ENCODE data around the gene SNTA1. TPM values are rescaled to one million over a fixed set of nuclear protein-coding genes. Genes with fewer than 3 reads are reported as not detected.

Gene SNTA1
- total and polyA plus RNA-seq, 2 experiments from 2014 or later = 24.6 to 28.0 TPM

DNA sequence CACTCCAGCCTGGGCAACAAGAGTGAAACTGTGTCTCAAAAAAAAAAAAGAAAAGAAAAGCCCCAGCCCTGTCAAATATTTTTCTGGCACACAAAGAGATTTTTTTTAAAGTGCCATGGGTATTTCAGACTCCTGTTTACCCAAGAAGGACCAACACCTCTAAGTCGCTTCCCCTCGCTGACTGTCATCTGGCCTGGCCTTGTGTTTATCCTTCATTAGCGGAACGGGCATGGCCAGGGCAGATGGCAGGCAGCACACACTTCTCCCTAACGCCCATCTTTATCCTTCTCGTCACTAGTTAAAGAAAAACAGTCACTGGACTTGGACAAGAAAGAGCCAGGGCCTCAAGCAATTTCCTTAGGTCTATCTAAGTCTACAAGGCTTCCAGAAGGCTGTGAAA lies 39.0 kb upstream of the SNTA1 start:
- Histone ChIP-seq H3K4me2 (no peak overlapping the region), H3K9me3 (ENCODE audit: low read depth) (no peaks in the 10 kb centered on the region), H3K4me3 (no peak overlapping the region), H2AFZ (no peak overlapping the region), H4K20me1 (ENCODE audit: insufficient read depth, poor library complexity, severe bottlenecking) (no peaks in the 10 kb centered on the region), H3K27ac (no peak overlapping the region), H3K4me1 (ENCODE audit: insufficient read depth) (no peaks in the 10 kb centered on the region), H3K36me3 (replicated peaks; ENCODE audit: insufficient read depth, low read depth) (no peaks in the 10 kb centered on the region), H3K27me3 (no peaks in the 10 kb centered on the region), H3K79me2 (no peaks in the 10 kb centered on the region), H3K9me2 (replicated peaks; ENCODE audit: insufficient read depth) (no peaks in the 10 kb centered on the region)
- WGBS (ENCODE audit: low lambda C conversion rate, missing lambda C conversion rate) = 71% methylated on average over 6 of the region's 6 CpGs
- TF ChIP-seq EZH2 (IDR thresholded peaks at IDR 0.05; ENCODE audit: borderline replicate concordance) = no peak
- no peak for TF ChIP-seq EZH2phosphoT487 (IDR thresholded peaks at IDR 0.05; ENCODE audit: low read depth, severe bottlenecking, unreplicated experiment)
- TF ChIP-seq, protein P1, sequence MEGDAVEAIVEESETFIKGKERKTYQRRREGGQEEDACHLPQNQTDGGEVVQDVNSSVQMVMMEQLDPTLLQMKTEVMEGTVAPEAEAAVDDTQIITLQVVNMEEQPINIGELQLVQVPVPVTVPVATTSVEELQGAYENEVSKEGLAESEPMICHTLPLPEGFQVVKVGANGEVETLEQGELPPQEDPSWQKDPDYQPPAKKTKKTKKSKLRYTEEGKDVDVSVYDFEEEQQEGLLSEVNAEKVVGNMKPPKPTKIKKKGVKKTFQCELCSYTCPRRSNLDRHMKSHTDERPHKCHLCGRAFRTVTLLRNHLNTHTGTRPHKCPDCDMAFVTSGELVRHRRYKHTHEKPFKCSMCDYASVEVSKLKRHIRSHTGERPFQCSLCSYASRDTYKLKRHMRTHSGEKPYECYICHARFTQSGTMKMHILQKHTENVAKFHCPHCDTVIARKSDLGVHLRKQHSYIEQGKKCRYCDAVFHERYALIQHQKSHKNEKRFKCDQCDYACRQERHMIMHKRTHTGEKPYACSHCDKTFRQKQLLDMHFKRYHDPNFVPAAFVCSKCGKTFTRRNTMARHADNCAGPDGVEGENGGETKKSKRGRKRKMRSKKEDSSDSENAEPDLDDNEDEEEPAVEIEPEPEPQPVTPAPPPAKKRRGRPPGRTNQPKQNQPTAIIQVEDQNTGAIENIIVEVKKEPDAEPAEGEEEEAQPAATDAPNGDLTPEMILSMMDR (IDR thresholded peaks at IDR 0.05; ENCODE audit: poor library complexity) = no peak
- DNase-seq (ENCODE audit: low spot score) = no peak

DNA sequence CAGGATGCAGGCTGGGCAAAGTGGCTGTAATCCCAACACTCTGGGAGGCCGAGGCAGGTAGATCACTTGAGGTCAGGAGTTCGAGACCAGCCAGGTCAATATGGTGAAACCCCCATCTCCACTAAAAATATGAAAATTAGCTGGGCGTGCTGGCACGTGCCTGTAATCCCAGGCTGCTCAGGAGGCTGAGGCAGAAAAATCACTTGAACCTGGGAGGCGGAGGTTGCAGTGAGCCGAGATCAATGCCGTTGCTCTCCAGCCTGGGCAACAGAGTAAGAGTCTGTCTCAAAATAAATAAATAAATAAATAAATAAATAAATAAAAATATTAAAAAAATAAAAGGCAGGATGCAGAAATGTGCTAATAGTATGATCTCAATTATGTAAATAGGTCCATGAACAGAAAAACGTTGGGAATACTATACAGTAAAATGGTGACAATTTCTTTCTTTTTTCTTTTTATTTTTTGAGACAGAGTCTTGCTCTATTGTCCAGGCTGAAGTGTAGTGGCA lies 37.9 kb upstream of the SNTA1 start:
- Histone ChIP-seq H3K9me3 (ENCODE audit: low read depth) (no peaks in the 10 kb centered on the region), H3K4me2 (no peak overlapping the region), H3K4me1 (ENCODE audit: insufficient read depth) (peaks cover under 1% of the 10 kb centered on the region), H3K27me3 (no peaks in the 10 kb centered on the region), H4K20me1 (ENCODE audit: insufficient read depth, poor library complexity, severe bottlenecking) (no peaks in the 10 kb centered on the region), H3K4me3 (no peak overlapping the region), H3K36me3 (replicated peaks; ENCODE audit: insufficient read depth, low read depth) (no peaks in the 10 kb centered on the region), H3K79me2 (no peaks in the 10 kb centered on the region), H3K27ac (no peak overlapping the region), H2AFZ (no peak overlapping the region), H3K9me2 (replicated peaks; ENCODE audit: insufficient read depth) (no peaks in the 10 kb centered on the region)
- DNase-seq (ENCODE audit: low spot score) = no peak
- WGBS (ENCODE audit: low lambda C conversion rate, missing lambda C conversion rate) = 95% methylated on average over 8 of the region's 8 CpGs
- no peak for TF ChIP-seq EZH2 (IDR thresholded peaks at IDR 0.05; ENCODE audit: borderline replicate concordance)
- TF ChIP-seq, protein P1 (IDR thresholded peaks at IDR 0.05; ENCODE audit: poor library complexity) = no peak
- TF ChIP-seq EZH2phosphoT487 (IDR thresholded peaks at IDR 0.05; ENCODE audit: low read depth, severe bottlenecking, unreplicated experiment) = no peak

DNA sequence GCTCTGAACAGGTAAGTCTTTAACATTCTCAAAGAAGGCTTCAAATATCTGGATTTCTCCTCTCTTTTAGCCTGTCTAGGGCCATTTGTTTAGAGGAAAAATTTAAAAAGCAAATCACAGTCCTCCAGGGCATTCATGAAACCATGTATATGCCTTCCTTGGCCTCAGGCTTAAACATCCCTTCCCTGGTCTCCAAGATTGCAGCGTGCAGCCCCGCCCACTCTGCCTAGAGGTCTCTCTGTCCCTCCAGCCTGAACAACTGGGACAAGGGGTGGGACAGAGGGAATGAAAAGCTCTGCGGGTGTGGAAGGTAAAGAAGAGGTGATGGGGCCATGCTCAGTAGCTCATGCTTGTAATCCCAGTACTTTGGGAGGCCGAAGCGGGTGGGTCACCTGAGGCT lies 36.5 kb upstream of the SNTA1 start:
- WGBS (ENCODE audit: low lambda C conversion rate, missing lambda C conversion rate) = 89% methylated on average over 5 of the region's 5 CpGs
- Histone ChIP-seq H4K20me1 (ENCODE audit: insufficient read depth, poor library complexity, severe bottlenecking) (no peaks in the 10 kb centered on the region), H3K27me3 (no peaks in the 10 kb centered on the region), H3K36me3 (replicated peaks; ENCODE audit: insufficient read depth, low read depth) (no peaks in the 10 kb centered on the region), H2AFZ (no peak overlapping the region), H3K79me2 (no peaks in the 10 kb centered on the region), H3K4me1 (ENCODE audit: insufficient read depth) (peaks cover 8% of the 10 kb centered on the region), H3K4me2 (no peak overlapping the region), H3K4me3 (no peak overlapping the region), H3K9me2 (replicated peaks; ENCODE audit: insufficient read depth) (no peaks in the 10 kb centered on the region), H3K9me3 (ENCODE audit: low read depth) (no peaks in the 10 kb centered on the region), H3K27ac (no peak overlapping the region)
- no peak for TF ChIP-seq EZH2 (IDR thresholded peaks at IDR 0.05; ENCODE audit: borderline replicate concordance)
- no peak for TF ChIP-seq EZH2phosphoT487 (IDR thresholded peaks at IDR 0.05; ENCODE audit: low read depth, severe bottlenecking, unreplicated experiment)
- TF ChIP-seq, protein P1 (IDR thresholded peaks at IDR 0.05; ENCODE audit: poor library complexity) = no peak
- DNase-seq (ENCODE audit: low spot score) = no peak
